ENCODE measurements around the gene ASCC1. TPM values are rescaled to one million over a fixed set of nuclear protein-coding genes. Genes with fewer than 3 reads are reported as not detected.

The ASCC1 gene
- total RNA-seq, 6 experiments from 2014 or later = 21.0 to 29.6 (median 25.3) TPM

- no peaks in the 10 kb centered on the region for H3K36me3 Mint-ChIP-seq (ENCODE audit: low read depth)
- H3K4me3 Mint-ChIP-seq = no peak overlapping the region
- H3K4me1 Mint-ChIP-seq (ENCODE audit: low read depth) = peaks cover 52% of the 10 kb centered on the region
- H3K9me3 Mint-ChIP-seq = no peaks in the 10 kb centered on the region
- peaks cover 3% of the 10 kb centered on the region; the same call in 1 of the 2 replicates for H3K27me3 Mint-ChIP-seq (ENCODE audit: insufficient read depth)
- no peak for DNase-seq
- H3K27ac Mint-ChIP-seq = peak overlapping the region; percentile 14; the same call in 1 of the 2 replicates
- TF ChIP-seq CTCF (IDR thresholded peaks at IDR 0.05) = no peak
These were observed 41.2 kb upstream of the ASCC1 start for GRCh38 chr10:72257051-72257892.

- Mint-ChIP-seq H3K27me3 (ENCODE audit: insufficient read depth) (peaks cover 3% of the 10 kb centered on the region; the same call in 1 of the 2 replicates), H3K4me1 (ENCODE audit: low read depth) (peaks cover 44% of the 10 kb centered on the region), H3K9me3 (no peaks in the 10 kb centered on the region), H3K27ac (no peak overlapping the region), H3K36me3 (ENCODE audit: low read depth) (no peaks in the 10 kb centered on the region), H3K4me3 (no peak overlapping the region)
- TF ChIP-seq CTCF (IDR thresholded peaks at IDR 0.05) = no peak
- DNase-seq = no peak
These were observed 40.1 kb upstream of the ASCC1 start for GRCh38 chr10:72255977-72256729.

- peaks cover 3% of the 10 kb centered on the region for H3K27me3 Mint-ChIP-seq (ENCODE audit: insufficient read depth)
- H3K36me3 Mint-ChIP-seq (ENCODE audit: low read depth) = no peaks in the 10 kb centered on the region
- peak overlapping the region; percentile 77 for H3K4me3 Mint-ChIP-seq
- peak overlapping the region; percentile 53 for H3K27ac Mint-ChIP-seq
- peaks cover 37% of the 10 kb centered on the region for H3K4me1 Mint-ChIP-seq (ENCODE audit: low read depth)
- peak; percentile 52 for DNase-seq
- no peak for TF ChIP-seq CTCF (IDR thresholded peaks at IDR 0.05)
- H3K9me3 Mint-ChIP-seq = no peaks in the 10 kb centered on the region
These were observed 38.9 kb upstream of the ASCC1 start for GRCh38 chr10:72254813-72255568.

GRCh38 chr10:72253578-72253977 is 37.5 kb upstream of the ASCC1 start:
- no peaks in the 10 kb centered on the region for H3K9me3 Mint-ChIP-seq
- H3K36me3 Mint-ChIP-seq (ENCODE audit: low read depth) = no peaks in the 10 kb centered on the region
- no peak overlapping the region for H3K27ac Mint-ChIP-seq
- no peak for TF ChIP-seq CTCF (IDR thresholded peaks at IDR 0.05)
- peaks cover 26% of the 10 kb centered on the region for H3K4me1 Mint-ChIP-seq (ENCODE audit: low read depth)
- H3K27me3 Mint-ChIP-seq (ENCODE audit: insufficient read depth) = peaks cover 3% of the 10 kb centered on the region
- H3K4me3 Mint-ChIP-seq = no peak overlapping the region
- no peak for DNase-seq

GRCh38 chr10:72252972-72253371 is 36.9 kb upstream of the ASCC1 start:
- no peak for TF ChIP-seq CTCF (IDR thresholded peaks at IDR 0.05)
- H3K27ac Mint-ChIP-seq = no peak overlapping the region
- no peak for DNase-seq
- H3K9me3 Mint-ChIP-seq = no peaks in the 10 kb centered on the region
- H3K36me3 Mint-ChIP-seq (ENCODE audit: low read depth) = no peaks in the 10 kb centered on the region
- no peak overlapping the region for H3K4me3 Mint-ChIP-seq
- H3K27me3 Mint-ChIP-seq (ENCODE audit: insufficient read depth) = peaks cover 3% of the 10 kb centered on the region
- peaks cover 30% of the 10 kb centered on the region for H3K4me1 Mint-ChIP-seq (ENCODE audit: low read depth)
